T-helper 9 cell (primary cell): Measurements from ENCODE around the gene CGNL1.

Experiments used
- DNase-seq: peaks from one replicate; pipeline ENCODE4 v3.0.0-alpha.2; 2020

CGNL1 gene

DNA sequence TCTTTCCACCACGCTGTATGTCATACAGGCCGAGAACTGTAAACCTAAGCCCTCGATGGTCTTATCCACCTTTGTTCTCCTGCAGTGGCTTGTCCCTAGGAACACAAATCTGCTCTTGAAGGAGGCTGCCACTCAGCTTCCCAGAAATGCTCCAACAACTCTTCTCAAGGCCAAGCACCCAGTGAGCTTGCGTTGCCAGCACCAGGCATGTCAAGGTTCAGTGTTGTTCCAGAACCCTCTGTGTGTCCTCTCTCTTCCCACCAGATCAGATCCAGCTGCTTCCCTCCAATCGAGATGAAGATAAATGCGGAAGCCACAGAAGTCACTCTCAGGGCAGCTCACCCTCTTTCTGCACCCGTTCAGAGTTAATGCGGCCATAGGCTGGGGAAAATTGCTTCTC, 204.1 kb downstream of the CGNL1 start:
- no peak for DNase-seq

- DNase-seq = no peak
Observed at GRCh38 chr15:57580866-57581265, 204.6 kb downstream of the CGNL1 start.

DNA sequence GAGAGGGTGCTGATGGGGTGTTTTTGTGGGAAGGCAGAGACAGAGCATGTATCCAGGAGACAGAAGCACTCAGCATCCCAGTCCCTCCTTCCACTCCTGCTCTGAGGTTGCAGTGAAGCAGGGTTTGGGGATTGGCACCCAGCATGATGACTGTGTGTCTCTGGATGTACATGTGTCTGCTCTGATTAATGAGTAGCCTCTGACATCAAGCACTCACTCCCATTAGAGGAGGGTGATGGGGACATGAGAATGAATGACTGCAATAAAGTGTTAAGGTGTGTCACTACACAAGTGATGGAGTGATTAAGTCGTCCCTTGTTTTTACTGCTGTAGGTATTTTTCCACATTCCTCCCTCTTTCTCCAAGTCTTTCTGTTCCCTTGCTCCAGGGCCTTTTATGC, 205.8 kb downstream of the CGNL1 start:
- DNase-seq = no peak

- DNase-seq = no peak
Observed at GRCh38 chr15:57583282-57583681, 207.0 kb downstream of the CGNL1 start.

DNA sequence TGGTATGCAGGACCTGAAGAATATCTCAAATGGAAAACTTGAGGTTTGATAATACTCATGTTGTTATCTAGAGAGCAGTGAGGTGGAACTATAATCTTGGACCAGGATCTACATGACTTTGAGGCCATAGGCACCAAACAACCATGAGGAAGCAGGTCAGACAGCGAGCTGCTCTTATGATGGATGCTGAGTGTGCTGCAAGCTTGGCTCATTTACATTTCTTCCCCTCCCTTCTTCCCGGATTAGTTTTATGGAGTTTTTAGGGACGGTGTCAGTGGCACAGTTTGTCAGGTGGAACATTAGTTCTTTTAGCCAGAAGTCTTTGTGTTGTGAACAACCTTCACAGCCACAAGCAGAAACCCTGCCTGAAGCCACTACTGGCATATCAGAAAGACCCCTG, 207.4 kb downstream of the CGNL1 start:
- DNase-seq = no peak

DNA sequence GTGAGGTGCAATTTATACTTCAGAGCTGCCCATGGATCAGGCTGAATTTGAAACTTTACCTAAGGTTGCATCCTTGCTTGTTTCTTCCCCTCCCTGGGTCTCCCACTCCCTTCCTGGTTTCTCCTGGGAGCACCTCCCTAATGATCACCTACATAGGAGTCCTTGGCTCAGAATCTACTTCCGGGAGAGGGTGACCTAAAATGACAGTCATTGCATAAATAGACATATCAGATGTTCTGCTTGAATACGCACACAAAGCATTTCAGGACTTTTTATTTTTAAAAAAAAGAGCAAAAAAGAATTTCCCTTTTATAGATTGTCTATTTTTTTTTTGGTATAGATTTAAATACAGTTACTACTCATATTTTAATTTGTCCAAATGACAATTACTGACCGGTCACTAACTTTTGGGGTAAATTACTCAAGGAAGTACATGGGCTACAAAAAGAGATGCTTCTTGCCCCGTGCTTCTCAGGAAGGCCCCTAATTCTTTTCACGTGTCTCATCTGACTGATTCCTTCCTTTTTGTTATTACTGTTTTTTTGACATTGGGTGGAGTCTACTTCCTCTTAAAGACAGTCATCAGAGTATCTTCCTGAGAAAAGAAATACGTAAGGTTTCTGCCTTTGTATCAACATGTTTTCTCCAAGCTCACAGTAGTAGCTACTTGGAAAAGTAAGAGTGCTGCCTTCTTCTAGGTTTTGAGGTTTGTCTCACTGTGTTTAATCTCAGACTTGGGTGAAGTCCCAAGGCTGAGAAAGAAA, 210.5 kb downstream of the CGNL1 start:
- DNase-seq = no peak

DNA sequence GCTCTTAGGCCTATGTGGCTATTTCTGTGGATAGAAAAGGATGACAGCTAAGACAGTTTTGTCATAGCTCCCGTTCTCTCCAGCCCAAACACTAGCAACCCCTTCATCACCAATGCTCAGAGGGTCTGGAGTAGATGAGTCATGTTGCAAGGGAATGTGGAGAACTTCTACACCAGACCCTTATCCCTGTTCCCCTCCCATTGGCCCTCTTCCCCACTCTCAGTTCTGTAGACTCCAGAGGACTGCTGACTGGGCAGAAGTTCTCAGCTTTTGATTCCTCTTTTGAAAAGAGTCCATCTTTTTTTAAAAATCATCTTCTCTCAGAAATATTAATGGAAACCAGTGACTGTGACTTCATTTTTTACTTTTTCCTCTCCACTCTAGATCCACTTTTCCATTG, 213.0 kb downstream of the CGNL1 start:
- DNase-seq = no peak

GRCh38 chr15:57589754-57590153, 213.4 kb downstream of the CGNL1 start:
- DNase-seq = no peak

DNA sequence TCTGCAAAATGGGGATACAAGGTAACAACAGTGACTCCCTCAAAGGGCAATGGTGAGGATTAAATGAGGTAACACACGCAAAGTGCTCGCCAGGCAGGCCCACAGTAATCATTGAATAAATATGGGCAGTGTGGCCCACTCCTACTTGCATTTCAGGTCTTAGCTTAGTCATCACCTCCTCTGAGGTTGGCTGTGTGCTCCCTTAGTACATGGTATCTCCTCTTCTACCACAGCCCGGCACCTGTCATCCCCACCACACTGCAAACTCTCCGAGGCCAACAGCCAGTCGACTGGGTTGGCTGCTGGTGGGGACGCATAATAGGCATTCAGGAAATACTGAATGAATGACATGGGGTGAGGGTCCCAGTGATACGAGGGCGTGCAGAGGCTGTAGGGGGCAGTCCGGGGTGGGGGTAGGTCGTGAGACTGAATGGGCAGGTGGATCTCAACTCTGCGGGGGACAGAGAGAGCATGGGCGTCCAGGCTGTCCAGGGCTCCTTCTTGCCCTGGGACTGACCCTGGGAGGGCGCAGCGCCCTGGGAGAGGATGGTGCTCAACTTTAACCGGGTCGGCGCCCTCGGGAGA, 215.0 kb downstream of the CGNL1 start:
- DNase-seq = no peak

- DNase-seq = peak; percentile 3
Observed at GRCh38 chr15:57591822-57592367, 215.6 kb downstream of the CGNL1 start, which contains the start of gene MYZAP. MYZAP (plus strand) TSS chr15:57591904; CDS start chr15:57592035, 131 bp downstream.

- no peak for DNase-seq
Observed at GRCh38 chr15:57592426-57592825, 216.1 kb downstream of the CGNL1 start.

DNA sequence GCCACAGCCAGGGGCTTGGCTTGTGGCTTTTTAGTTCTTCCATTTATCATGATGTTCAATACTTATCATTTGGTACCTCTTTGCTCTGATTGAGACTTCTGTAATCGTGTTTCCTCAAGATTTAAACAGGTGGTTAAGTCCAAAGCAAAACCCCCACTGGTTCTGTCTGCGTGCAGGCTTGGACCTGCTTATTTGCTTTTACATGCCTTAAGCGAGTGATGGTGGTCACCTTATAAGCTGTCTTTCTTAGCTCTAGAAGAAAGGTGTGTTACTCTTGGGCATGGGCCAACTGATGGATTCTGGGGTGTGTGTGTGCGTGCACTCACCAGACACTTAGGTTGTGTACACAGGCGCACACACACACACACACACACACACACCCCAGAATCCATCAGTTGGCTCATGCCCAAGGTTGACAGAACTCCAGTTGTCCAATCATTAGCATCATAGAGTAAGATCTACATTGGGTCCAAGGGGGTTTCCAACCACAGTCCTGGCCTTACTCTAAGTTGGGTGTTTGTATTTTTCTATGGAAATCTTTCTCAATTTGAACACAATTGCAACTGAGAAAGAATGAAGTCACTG, 216.6 kb downstream of the CGNL1 start:
- DNase-seq = no peak

DNA sequence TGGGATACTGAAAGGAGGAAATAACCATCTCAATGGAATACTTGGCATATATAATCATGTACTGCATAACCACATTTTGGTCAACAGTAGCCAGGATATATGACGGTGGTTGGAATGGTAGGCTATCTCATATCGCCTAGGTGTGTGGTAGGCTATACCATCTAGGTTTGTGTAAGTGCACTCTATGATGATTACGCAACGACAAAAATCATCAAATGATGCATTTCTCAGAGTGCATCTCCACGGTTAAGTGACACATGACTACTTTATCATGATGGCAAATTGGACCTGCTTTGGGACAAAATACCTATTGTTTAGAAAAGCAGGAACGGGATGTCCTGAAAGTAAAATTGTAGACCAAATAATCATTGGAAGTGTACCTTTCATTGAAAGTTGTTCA, 218.2 kb downstream of the CGNL1 start:
- no peak for DNase-seq

DNA sequence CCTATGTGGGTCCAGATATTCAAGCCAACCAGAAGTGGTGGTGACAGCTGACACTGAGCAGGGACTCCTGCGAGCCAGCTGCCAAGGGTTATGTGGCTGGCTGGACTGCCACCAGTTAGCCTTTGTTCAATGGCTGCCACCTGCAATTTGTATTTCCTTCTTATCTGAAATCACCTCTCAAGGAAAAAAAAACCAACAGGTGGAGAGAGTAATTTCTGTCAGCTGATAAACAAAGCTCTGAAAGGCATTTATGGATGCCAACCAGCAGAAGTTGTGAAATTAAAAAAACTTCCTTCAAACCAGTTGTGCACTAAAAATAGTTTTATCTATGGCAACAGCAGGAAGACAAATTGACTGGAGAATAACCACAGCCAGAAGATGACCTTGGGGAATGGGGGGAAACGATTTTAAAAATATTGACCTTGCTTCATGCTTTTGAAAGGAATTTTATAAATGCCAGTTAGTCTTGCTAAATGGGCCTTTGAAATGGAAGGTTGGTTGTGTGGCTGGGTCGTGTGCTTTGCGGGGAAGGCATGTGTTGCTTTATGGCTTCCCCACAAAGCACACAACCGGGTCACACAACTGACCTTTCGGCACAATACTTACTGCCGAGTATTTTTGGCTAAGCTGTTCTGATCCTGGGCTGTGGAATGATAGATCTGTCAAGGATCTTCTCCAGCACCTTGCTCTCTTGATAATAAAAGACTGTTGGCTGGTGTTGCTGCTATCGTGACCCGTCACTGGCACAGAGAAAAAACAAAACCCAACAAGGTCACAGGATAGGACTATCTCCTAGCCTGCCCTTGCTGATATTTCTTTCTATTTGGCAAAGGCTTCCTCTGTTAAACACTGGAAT, 218.9 kb downstream of the CGNL1 start:
- no peak for DNase-seq

DNA sequence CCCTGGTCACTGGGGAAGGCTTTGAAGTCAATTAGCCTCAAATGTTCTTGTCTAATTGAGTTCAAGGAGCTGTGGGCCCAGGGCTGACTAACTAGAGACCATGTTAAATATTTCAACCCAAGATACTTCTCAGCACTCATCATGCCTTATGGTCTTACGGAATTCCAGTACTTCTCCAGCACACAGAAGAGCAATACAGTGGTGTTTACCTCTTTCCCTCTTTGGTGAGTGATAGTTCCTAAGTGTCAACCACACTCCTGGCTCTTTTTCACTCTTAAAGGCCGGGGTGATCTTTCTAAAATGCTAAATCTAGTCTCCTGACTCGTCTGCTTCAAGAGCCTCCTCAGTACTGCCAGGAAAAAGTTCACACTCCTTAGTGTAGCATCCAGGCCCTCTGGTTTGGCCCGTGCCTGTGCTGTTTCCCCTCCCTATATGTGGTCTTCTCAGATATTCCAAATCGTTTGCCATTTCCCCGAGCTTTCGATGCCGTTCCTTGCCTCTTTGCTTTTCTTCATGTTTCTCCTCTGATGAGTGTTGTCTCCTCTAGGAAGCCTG, 220.1 kb downstream of the CGNL1 start:
- DNase-seq = no peak

GRCh38 chr15:57596978-57597377, 220.7 kb downstream of the CGNL1 start:
- no peak for DNase-seq

DNA sequence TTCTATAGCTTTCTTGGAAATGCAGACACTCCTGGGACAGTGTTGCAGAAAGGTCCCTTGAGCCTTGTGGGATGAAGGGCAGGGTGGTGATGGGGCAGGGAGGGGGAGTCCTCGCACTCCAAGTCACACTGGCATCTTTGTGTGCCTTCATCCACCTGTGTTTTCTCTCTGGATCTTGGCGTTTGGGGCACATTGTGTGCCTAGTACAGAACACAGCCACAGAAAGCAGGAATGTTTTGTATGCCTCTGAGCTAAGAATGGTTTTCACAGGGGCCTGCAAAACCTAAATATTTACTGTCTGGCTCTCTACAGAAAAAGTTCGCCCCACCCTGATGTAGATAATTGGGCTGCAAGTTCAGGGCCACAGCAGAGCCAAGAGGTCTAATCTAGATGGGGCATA, 221.1 kb downstream of the CGNL1 start:
- no peak for DNase-seq

DNA sequence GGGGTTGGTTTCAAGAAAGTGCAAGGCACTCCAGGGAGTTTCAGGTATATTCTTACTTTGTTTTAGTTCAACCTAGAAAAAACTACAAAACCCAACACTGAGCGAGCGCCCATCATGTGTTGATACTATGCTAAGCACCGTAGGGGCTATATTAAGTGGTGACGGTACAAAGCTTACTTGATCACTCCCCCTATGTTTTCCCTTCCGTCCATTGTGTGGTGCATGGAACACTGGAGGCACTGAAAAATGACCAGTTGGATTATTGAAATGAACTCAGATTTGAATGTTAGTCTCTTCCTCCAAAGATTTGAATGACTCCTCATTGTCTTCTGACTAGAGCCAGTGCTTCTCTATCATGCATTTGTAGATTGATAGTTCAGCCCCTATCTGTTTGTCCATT, 222.0 kb downstream of the CGNL1 start:
- DNase-seq = no peak

DNA sequence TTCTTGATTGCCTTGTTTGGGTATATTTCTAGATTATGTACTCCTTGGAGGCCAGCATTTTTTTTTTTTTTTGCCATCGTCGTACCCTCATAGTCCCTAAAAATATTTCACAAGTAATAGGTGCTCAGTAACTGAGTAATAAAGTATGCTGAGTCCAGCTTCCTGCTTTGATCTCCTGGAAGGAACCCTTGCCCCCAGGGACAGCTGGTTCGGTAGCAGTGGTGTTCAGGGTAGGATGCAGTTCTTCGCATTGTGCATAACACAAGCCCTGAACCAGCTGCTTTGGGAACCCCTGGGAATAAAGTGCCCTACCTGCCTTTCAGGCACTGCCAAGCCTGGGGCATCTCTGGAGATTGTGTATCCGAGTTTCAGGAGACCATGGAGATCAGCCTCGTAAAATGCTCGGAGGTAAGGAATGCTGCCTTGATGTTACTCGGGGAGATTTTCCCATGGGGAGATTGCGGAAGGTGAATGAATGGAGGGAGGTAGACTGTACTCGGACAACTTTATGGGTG, 223.0 kb downstream of the CGNL1 start:
- DNase-seq = no peak

DNA sequence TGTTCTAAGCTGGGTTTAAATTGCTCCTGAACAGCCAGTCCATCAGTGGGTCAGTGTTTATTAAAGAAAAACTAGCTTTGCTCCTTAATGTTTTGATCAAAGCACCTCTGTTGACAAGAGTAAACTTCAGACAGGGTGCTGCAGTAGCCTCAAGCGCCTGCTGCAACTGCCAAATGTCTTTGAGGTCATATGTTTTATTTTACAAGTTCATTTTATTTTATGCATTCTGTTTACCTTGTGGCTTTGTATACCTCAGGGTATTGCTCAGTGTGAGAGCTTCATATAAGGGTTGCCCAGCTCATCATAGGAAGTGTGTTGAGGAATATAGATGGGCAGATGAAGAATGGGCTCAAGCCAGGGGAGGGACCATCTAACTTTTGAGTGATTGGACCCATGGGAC, 223.9 kb downstream of the CGNL1 start:
- DNase-seq = no peak
